Caco-2 (cell line): ENCODE measurements around the gene SIN3B. TPM values are rescaled to one million over a fixed set of nuclear protein-coding genes. Genes with fewer than 3 reads are reported as not detected.

Source experiments
- BruUV-seq: library from RNA; stranded (reverse); fragments of 400-500 nt; replicated peaks from 2 replicates; lab custom pipeline; 2021; lab: Mats Ljungman, UMichigan
- CTCF ChIA-PET: fragments of 300-600 bp; sonication (Branson Sonifier 250); formaldehyde crosslinking; loops from one replicate; lab custom pipeline; 2022; ENCODE audit warnings: antibody characterized with exemption; lab: Charles Lee
- POLR2A ChIA-PET: fragments of 300-600 bp; sonication (Branson Sonifier 250); formaldehyde crosslinking; loops from one replicate; lab custom pipeline; 2022; ENCODE audit warnings: antibody characterized with exemption; lab: Charles Lee
- DNase-seq, 2 experiments: peaks; one replicate each; pipeline versions ENCODE4 v3.0.0 to v3.0.0-alpha.2; 2020 to 2022
- H3K27me3 ChIP-seq: replicated peaks from 2 replicates; pipeline ENCODE4 v1.6.0; 2011; ENCODE audit warnings: low read length; ENCODE audit not compliant: control insufficient read depth, insufficient read depth
- H3K36me3 ChIP-seq: 2 replicates; pipeline ENCODE4 v1.5.1; 2011; ENCODE audit warnings: low read length; ENCODE audit not compliant: control insufficient read depth, insufficient read depth
- H3K4me1 ChIP-seq: fragments of 250-450 bp; sonication (Bioruptor Pico); 2 replicates; pipeline ENCODE4 v1.5.1; 2020; ENCODE audit warnings: mild to moderate bottlenecking
- H3K4me3 ChIP-seq: 2 replicates; pipeline ENCODE4 v1.5.1; 2011; ENCODE audit warnings: low read depth, mild to moderate bottlenecking, control low read depth, low read length
- H3K9me3 ChIP-seq: fragments of 250-450 bp; sonication (Bioruptor Pico); 2 replicates; pipeline ENCODE4 v1.5.1; 2020; ENCODE audit warnings: mild to moderate bottlenecking, moderate library complexity
- H3K27ac Mint-ChIP-seq: one replicate; pipeline ENCODE4 v1.8.0; 2022; ENCODE audit warnings: mixed read lengths; ENCODE audit not compliant: unreplicated experiment
- H3K27me3 Mint-ChIP-seq: one replicate; pipeline ENCODE4 v1.8.0; 2022; ENCODE audit warnings: mixed read lengths; ENCODE audit not compliant: insufficient read depth, unreplicated experiment
- H3K36me3 Mint-ChIP-seq: one replicate; pipeline ENCODE4 v1.8.0; 2022; ENCODE audit warnings: mild to moderate bottlenecking, mixed read lengths; ENCODE audit not compliant: insufficient read depth, unreplicated experiment
- H3K4me1 Mint-ChIP-seq: one replicate; pipeline ENCODE4 v1.8.0; 2022; ENCODE audit warnings: low read depth, mixed read lengths; ENCODE audit not compliant: unreplicated experiment
- H3K4me3 Mint-ChIP-seq: one replicate; pipeline ENCODE4 v1.8.0; 2022; ENCODE audit warnings: mild to moderate bottlenecking, moderate library complexity, mixed read lengths; ENCODE audit not compliant: unreplicated experiment
- H3K9me3 Mint-ChIP-seq: one replicate; pipeline ENCODE4 v1.8.0; 2022; ENCODE audit warnings: mixed read lengths; ENCODE audit not compliant: unreplicated experiment
- intact Hi-C: fragments of 100-400 bp; cut with micrococcal nuclease; formaldehyde crosslinking; loops from one replicate; pipeline ENCODE4 v1.10.0; 2022; ENCODE audit not compliant: unreplicated experiment
- total RNA-seq: library from RNA; stranded (reverse); gene quantifications from 2 replicates; pipeline ENCODE4 v1.2.3, GENCODE V29; 2022
- TF ChIP-seq, protein P1 (sequence below), 2 experiments: fragments of 200-600 bp in 1 of 2; IDR thresholded peaks; 1 replicate in 1 of 2; 2 replicates in 1 of 2; pipeline versions ENCODE4 v1.5.1 to v1.8.0; 2011 to 2022; ENCODE audit warnings: antibody characterized with exemption in 1 of 2, control low read depth in 1 of 2, inconsistent platforms in 1 of 2, low read depth in 1 of 2, low read length in 1 of 2, mild to moderate bottlenecking in 1 of 2, moderate library complexity in 1 of 2; ENCODE audit not compliant: insufficient read depth in 1 of 2, severe bottlenecking in 1 of 2, unreplicated experiment in 1 of 2

SIN3B gene
- total RNA-seq, 1 experiment from 2014 or later: 56.9 TPM

DNA sequence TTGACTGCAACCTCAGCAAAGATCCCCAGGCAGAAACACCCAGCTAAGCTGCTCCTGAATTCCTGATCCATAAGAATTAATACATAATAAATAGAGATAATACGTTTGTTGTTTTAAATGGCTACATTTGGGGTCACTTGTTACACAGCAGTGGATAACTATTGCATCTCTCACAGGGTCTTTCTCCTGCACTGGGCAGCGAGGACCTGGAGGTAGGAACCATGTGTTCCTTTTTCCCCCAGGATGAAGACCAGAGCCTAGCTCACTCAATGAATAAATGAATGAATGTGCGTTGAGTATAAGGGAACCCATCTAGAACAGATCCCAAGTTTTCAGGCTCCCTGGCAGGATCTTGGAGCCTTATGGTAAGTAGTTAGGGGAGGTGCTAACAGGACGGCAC is 90.3 kb downstream of the SIN3B start:
- H3K9me3 ChIP-seq: no peaks in the 10 kb centered on the region
- ChIA-PET CTCF (no interaction called here), POLR2A (no interaction called here)
- no peaks in the 10 kb centered on the region for H3K4me1 Mint-ChIP-seq
- BruUV-seq: no TSS peak
- no peaks in the 10 kb centered on the region for H3K27me3 ChIP-seq
- H3K36me3 Mint-ChIP-seq: no peaks in the 10 kb centered on the region
- H3K4me3 Mint-ChIP-seq: no peak overlapping the region
- peaks cover 6% of the 10 kb centered on the region for H3K27me3 Mint-ChIP-seq
- DNase-seq: no peak
- no peaks in the 10 kb centered on the region for H3K9me3 Mint-ChIP-seq
- H3K27ac Mint-ChIP-seq: no peak overlapping the region
- TF ChIP-seq, protein P1, sequence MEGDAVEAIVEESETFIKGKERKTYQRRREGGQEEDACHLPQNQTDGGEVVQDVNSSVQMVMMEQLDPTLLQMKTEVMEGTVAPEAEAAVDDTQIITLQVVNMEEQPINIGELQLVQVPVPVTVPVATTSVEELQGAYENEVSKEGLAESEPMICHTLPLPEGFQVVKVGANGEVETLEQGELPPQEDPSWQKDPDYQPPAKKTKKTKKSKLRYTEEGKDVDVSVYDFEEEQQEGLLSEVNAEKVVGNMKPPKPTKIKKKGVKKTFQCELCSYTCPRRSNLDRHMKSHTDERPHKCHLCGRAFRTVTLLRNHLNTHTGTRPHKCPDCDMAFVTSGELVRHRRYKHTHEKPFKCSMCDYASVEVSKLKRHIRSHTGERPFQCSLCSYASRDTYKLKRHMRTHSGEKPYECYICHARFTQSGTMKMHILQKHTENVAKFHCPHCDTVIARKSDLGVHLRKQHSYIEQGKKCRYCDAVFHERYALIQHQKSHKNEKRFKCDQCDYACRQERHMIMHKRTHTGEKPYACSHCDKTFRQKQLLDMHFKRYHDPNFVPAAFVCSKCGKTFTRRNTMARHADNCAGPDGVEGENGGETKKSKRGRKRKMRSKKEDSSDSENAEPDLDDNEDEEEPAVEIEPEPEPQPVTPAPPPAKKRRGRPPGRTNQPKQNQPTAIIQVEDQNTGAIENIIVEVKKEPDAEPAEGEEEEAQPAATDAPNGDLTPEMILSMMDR (IDR thresholded peaks at IDR 0.05; ENCODE audit: insufficient read depth in 1 of 2, low read depth in 1 of 2, low read length in 1 of 2, severe bottlenecking in 1 of 2, unreplicated experiment in 1 of 2): no peak
- H3K4me3 ChIP-seq: no peak overlapping the region
- no peaks in the 10 kb centered on the region for H3K36me3 ChIP-seq
- intact Hi-C loops: no loop called here
- H3K4me1 ChIP-seq: no peaks in the 10 kb centered on the region

DNA sequence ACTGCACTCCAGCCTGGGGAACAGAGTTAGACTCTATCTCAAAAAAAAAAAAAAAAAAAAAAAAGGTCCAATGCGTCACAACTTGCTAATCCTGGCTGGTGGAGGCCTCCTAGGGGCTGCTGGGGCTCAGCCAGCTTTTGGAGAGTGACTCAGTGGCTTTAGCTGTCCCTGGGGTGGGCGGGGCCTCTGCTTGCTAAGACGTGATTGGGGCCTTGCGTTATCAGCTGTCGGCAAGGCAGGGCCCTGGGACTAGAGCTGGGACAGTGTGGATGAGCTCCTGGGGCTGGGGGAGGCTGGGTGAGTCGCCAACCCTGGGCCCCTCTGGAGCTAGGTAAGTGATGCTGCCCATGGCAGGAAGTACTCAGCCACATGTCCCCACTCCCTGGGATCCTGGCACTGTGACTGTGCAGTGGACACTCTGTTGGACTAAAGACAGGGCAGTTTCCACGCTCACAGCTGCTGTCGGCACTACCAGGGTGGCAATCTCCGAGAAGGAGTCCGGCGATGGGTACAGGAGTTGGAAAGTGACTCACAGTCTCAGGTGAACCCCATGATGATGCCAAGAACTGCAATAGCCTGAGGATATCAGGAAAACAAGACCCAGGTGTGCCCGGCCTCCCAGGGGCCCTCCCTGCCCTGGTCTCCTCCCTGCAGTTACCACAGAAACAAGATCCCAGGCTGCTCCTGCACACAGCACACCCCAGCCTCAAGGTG is 91.8 kb downstream of the SIN3B start:
- BruUV-seq: no TSS peak
- Histone ChIP-seq H3K4me3 (no peak overlapping the region), H3K36me3 (no peaks in the 10 kb centered on the region), H3K9me3 (peaks cover 4% of the 10 kb centered on the region; the same call in 1 of the 2 replicates), H3K27me3 (no peaks in the 10 kb centered on the region), H3K4me1 (no peaks in the 10 kb centered on the region)
- Mint-ChIP-seq H3K36me3 (no peaks in the 10 kb centered on the region), H3K4me3 (no peak overlapping the region), H3K27ac (no peak overlapping the region), H3K4me1 (no peaks in the 10 kb centered on the region), H3K27me3 (peaks cover 3% of the 10 kb centered on the region), H3K9me3 (no peaks in the 10 kb centered on the region)
- intact Hi-C loops: no loop called here
- ChIA-PET POLR2A (no interaction called here), CTCF (no interaction called here)
- DNase-seq: no peak
- TF ChIP-seq, protein P1 (IDR thresholded peaks at IDR 0.05; ENCODE audit: insufficient read depth in 1 of 2, low read depth in 1 of 2, low read length in 1 of 2, severe bottlenecking in 1 of 2, unreplicated experiment in 1 of 2): no peak

DNA sequence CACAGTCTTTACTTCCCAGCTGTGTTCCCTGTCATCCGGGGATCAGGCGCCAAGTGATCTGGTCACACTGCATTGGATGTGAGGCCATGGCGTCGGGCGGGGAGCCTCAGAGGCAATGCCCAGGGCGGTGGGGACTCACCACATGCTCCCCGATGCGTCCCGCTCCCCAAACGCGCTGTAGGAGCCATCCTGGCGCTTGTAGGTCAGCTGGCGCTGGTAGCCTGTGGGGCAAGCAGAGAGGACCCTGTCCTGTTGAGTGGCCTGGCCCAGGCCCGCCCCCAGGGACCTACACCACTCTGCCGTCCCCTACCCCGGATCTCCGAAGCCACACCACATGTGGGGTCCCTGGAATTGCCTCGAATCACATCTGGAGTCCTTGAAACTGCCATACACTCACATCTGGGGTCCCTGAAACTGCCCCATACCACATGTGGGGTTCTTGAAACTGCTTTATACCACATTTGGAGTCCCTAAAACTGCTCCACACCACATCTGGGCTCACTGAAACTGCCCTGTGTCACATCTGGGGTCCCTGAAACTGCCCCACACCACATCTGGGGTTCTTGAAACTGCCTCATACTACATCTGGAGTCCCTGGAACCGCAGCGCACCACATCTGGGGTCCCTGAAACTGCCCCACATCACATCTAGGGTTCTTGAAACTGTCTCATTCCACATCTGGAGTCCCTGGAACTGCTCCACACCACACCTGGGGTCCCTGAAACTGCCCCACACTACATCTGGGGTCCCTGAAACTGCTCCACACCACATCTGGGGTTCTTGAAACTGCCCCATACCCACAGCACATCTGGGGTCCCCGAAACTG is 92.8 kb downstream of the SIN3B start:
- Histone ChIP-seq H3K4me3 (no peak overlapping the region), H3K9me3 (peaks cover 4% of the 10 kb centered on the region; the same call in 1 of the 2 replicates), H3K4me1 (no peaks in the 10 kb centered on the region), H3K36me3 (no peaks in the 10 kb centered on the region), H3K27me3 (no peaks in the 10 kb centered on the region)
- peaks cover 3% of the 10 kb centered on the region for H3K27me3 Mint-ChIP-seq
- no peak overlapping the region for H3K4me3 Mint-ChIP-seq
- no peaks in the 10 kb centered on the region for H3K36me3 Mint-ChIP-seq
- intact Hi-C loops: no loop called here
- ChIA-PET CTCF (no interaction called here), POLR2A (no interaction called here)
- no peak overlapping the region for H3K27ac Mint-ChIP-seq
- DNase-seq: no peak
- TF ChIP-seq, protein P1 (IDR thresholded peaks at IDR 0.05; ENCODE audit: insufficient read depth in 1 of 2, low read depth in 1 of 2, low read length in 1 of 2, severe bottlenecking in 1 of 2, unreplicated experiment in 1 of 2): no peak
- H3K9me3 Mint-ChIP-seq: peaks cover 9% of the 10 kb centered on the region
- no TSS peak for BruUV-seq
- no peaks in the 10 kb centered on the region for H3K4me1 Mint-ChIP-seq
